K562 (cell line): ENCODE measurements around the gene NDUFC2. TPM values are rescaled to one million over a fixed set of nuclear protein-coding genes. Genes with fewer than 3 reads are reported as not detected.

ENCODE experiments used
- ARHGAP35 ChIP-seq: fragments of 450-650 bp; IDR thresholded peaks from 2 replicates; pipeline ENCODE4 v1.6.1; 2018; ENCODE audit not compliant: partially characterized antibody
- DNMT1 ChIP-seq: fragments of 450-650 bp; IDR thresholded peaks from 2 replicates; pipeline ENCODE4 v1.6.1; 2016; ENCODE audit warnings: antibody characterized with exemption, mild to moderate bottlenecking
- HLTF ChIP-seq: fragments of 450-650 bp; IDR thresholded peaks from 2 replicates; pipeline ENCODE4 v1.6.1; 2016
- PCBP2 ChIP-seq: fragments of 200-400 bp; formaldehyde crosslinking; IDR thresholded peaks from 2 replicates; pipeline ENCODE4 v1.6.1; 2018; ENCODE audit warnings: low read length, low read depth, mild to moderate bottlenecking, moderate library complexity; ENCODE audit not compliant: poor library complexity, severe bottlenecking
- RB1 ChIP-seq: fragments of 450-650 bp; IDR thresholded peaks from 2 replicates; pipeline ENCODE4 v1.6.1; 2017; ENCODE audit warnings: low read depth, mild to moderate bottlenecking
- TAF15 ChIP-seq: fragments of 200-400 bp; formaldehyde crosslinking; IDR thresholded peaks from 2 replicates; pipeline ENCODE4 v1.6.1; 2017; ENCODE audit warnings: mild to moderate bottlenecking, low read depth, low read length, moderate library complexity
- YY1 ChIP-seq, 3 experiments: IDR thresholded peaks; 2 replicates each; pipeline ENCODE4 v1.6.1; 2011; ENCODE audit warnings: low read length in 2 of 3, mild to moderate bottlenecking in 2 of 3, moderate library complexity in 2 of 3, borderline replicate concordance in 1 of 3, control low read depth in 1 of 3, low read depth in 1 of 3; ENCODE audit not compliant: insufficient read depth in 3 of 3, insufficient replicate concordance in 2 of 3, control insufficient read depth in 1 of 3, insufficient read length in 1 of 3; ENCODE audit errors: extremely low read depth in 1 of 3
- ZNF407 ChIP-seq: fragments of 450-650 bp; IDR thresholded peaks from 2 replicates; pipeline ENCODE4 v1.6.1; 2016; ENCODE audit warnings: low read depth
- ZNF699 ChIP-seq: fragments of 250-450 bp; sonication (Bioruptor Pico); IDR thresholded peaks from 2 replicates; pipeline ENCODE4 v1.8.0; 2021; ENCODE audit warnings: mild to moderate bottlenecking, moderate library complexity; ENCODE audit not compliant: insufficient replicate concordance
- ZNF778 ChIP-seq: fragments of 450-650 bp; formaldehyde crosslinking; IDR thresholded peaks from 2 replicates; pipeline ENCODE4 v1.4.0; 2020; ENCODE audit warnings: mild to moderate bottlenecking, moderate library complexity
- polyA plus RNA-seq, 8 experiments: library from polyadenylated mRNA; depleted of rRNA in 4 of 8; stranded (reverse) in 5 of 8; unstranded in 3 of 8; fragments of >200 nt; fragmentation: Nextera tagmentation in 2 of 8; fragmentation: Illumina TruSeq in 1 of 8; extraction: Ambion mirVana in 2 of 8; extraction: Trizol in 1 of 8; gene quantifications; 2 replicates each; pipeline versions ENCODE4 v1.2.1 to v1.2.3, GENCODE V29; 2011 to 2014; ENCODE audit warnings: inconsistent platforms in 1 of 8, missing spikeins in 1 of 8
- total RNA-seq, 7 experiments: library from RNA; depleted of rRNA in 6 of 7; stranded (reverse); fragments of >200 nt in 6 of 7; fragmentation: Illumina TruSeq in 2 of 7; extraction: Trizol in 2 of 7; gene quantifications; 2 replicates each; pipeline versions ENCODE4 v1.2.1 to v1.2.3, GENCODE V29; 2011 to 2021; ENCODE audit warnings: low replicate concordance in 1 of 7
- TF ChIP-seq, protein P1 (sequence below): fragments of 200-800 bp; sonication (Bioruptor generic); IDR thresholded peaks from 2 replicates; pipeline ENCODE4 v1.6.1; 2016; ENCODE audit warnings: missing genetic modification characterization, missing compliant biosample characterization

The NDUFC2 gene
- total and polyA plus RNA-seq, 9 of the 15 experiments (the other 6 are each of a cell fraction or from before 2014, with no cell fraction given), result 168 to 1,119 (median 442) TPM

DNA sequence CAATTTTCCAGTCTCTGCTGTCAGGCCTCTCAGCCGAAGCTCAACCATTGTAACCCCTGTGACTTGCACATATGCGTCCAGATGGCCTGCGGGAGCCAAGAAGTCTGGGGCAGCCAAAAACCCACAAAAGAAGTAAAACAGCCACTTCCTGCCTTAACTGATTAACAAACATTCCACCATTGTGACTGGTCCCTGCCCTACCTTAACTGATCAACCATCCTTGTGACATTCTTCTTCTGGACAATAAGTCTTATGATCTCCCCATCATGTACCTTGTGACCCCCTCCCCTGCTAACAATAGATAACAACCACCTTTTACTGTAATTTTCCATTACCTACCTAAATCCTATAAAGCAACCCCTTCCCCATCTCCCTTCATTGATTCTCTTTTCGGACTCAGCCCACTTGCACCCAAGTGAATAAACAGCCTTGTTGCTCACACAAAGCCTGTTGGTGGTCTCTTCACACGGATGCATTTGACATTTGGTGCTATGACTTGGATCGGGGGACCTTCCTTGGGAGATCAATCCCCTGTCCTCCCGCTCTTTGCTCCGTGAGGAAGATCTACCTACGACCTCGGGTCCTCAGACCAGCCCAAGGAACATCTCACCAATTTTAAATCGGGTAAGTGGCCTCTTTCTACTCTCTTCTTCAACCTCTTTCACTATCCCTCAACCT, 1.3 kb upstream of the NDUFC2 start (continued):
- no peak for TF ChIP-seq ZNF407
- no peak for TF ChIP-seq ZNF699 (CRISPR knock-in tag)
- no peak for TF ChIP-seq ZNF778 (CRISPR knock-in tag)
- no peak for TF ChIP-seq DNMT1
- TF ChIP-seq, protein P1, sequence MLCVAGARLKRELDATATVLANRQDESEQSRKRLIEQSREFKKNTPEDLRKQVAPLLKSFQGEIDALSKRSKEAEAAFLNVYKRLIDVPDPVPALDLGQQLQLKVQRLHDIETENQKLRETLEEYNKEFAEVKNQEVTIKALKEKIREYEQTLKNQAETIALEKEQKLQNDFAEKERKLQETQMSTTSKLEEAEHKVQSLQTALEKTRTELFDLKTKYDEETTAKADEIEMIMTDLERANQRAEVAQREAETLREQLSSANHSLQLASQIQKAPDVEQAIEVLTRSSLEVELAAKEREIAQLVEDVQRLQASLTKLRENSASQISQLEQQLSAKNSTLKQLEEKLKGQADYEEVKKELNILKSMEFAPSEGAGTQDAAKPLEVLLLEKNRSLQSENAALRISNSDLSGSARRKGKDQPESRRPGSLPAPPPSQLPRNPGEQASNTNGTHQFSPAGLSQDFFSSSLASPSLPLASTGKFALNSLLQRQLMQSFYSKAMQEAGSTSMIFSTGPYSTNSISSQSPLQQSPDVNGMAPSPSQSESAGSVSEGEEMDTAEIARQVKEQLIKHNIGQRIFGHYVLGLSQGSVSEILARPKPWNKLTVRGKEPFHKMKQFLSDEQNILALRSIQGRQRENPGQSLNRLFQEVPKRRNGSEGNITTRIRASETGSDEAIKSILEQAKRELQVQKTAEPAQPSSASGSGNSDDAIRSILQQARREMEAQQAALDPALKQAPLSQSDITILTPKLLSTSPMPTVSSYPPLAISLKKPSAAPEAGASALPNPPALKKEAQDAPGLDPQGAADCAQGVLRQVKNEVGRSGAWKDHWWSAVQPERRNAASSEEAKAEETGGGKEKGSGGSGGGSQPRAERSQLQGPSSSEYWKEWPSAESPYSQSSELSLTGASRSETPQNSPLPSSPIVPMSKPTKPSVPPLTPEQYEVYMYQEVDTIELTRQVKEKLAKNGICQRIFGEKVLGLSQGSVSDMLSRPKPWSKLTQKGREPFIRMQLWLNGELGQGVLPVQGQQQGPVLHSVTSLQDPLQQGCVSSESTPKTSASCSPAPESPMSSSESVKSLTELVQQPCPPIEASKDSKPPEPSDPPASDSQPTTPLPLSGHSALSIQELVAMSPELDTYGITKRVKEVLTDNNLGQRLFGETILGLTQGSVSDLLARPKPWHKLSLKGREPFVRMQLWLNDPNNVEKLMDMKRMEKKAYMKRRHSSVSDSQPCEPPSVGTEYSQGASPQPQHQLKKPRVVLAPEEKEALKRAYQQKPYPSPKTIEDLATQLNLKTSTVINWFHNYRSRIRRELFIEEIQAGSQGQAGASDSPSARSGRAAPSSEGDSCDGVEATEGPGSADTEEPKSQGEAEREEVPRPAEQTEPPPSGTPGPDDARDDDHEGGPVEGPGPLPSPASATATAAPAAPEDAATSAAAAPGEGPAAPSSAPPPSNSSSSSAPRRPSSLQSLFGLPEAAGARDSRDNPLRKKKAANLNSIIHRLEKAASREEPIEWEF, result no peak
- TF ChIP-seq YY1 (IDR thresholded peaks at IDR 0.05; ENCODE audit: borderline replicate concordance in 1 of 3, control insufficient read depth in 1 of 3, extremely low read depth in 1 of 3, insufficient read depth in 3 of 3, insufficient read length in 1 of 3, insufficient replicate concordance in 2 of 3, low read depth in 1 of 3, low read length in 2 of 3), result peak in 1 of 3 experiments; percentile 62
- TF ChIP-seq HLTF, result no peak
- no peak for TF ChIP-seq PCBP2
- TF ChIP-seq ARHGAP35, result no peak
- no peak for TF ChIP-seq TAF15
- no peak for TF ChIP-seq RB1
